ENCODE data around the gene CCDC106.

GRCh38 chr19:55637534-55637933, 10.5 kb upstream of the CCDC106 start:
- TF ChIP-seq CTCF (optimal IDR thresholded peaks at IDR 0.05 in 1 of 3, IDR thresholded peaks at IDR 0.05 in 1 of 3, conservative IDR thresholded peaks at IDR 0.05 in 1 of 3; ENCODE audit: extremely low read depth in 1 of 3, insufficient read depth in 2 of 3, low read length in 3 of 3) (no peak), EZH2 (IDR thresholded peaks at IDR 0.05; ENCODE audit: low read length) (no peak)

Data from keratinocyte (primary cell).